Astrocyte (in vitro differentiated cells and primary cell): ENCODE results near the gene FCN1.

Experiments
- CTCF ChIP-seq: IDR thresholded peaks from 2 replicates; pipeline ENCODE4 v1.5.1; 2011; ENCODE audit warnings: low read depth, mild to moderate bottlenecking, inconsistent platforms, low read length, moderate library complexity; ENCODE audit not compliant: insufficient read depth
- EZH2 ChIP-seq: IDR thresholded peaks from 2 replicates; pipeline ENCODE4 v1.6.1; 2012; ENCODE audit warnings: mild to moderate bottlenecking, low read length, inconsistent platforms; ENCODE audit not compliant: insufficient read depth

DNA sequence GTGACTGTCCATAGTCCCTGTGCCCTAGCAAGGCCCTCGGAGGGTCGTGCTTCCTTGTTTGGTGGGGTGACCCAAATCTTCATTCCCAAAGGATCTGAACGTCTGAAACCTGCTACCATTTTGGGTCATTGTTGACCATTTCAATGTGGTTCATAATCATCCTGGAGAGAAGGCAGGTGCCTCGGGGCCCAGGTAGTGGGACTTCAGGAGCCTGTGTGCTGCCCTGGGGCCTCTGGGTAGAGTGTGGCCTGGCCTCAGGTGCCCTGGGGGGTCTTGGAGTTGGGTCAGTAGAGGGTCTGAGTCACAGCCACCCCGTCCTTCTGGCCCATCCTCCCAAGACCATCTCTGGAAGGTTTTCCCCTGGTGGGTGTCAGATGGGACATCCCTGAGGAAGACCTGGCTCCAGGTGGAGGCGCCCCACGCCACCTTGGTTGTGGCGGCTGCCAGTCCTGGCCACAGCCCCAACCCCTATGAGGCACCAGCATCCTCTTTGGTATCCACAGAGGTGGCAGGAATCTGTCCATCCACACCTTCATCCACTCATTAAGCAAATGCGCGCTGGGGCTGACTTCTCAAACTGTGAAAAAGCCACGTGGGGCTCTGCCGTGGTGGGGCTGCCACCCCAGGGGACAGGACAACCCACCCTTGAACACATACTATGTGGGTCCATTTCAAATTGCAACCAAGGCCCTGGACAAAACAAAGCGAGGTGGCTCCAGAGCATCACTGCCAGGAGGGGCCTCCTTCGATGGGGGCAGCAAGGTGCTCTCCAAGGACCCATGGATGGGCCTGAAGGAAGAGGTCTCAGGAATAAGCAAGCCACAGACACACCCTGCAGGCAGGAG, 41.6 kb upstream of the FCN1 start:
- no peak for TF ChIP-seq CTCF
- TF ChIP-seq EZH2, result no peak
